RWPE1 (cell line): ENCODE results near the gene DUSP22.
"Not testable (repeated sequence)": the region's sequence is repeated elsewhere in the genome, so short reads cannot be mapped to it uniquely, and the experiment has no call there.

Experiments used
- CTCF ChIA-PET: fragments of 350-600 bp; sonication (Branson Sonifier 250); formaldehyde crosslinking; extraction: SDS; loops from one replicate; lab custom pipeline; 2021; lab: Yijun Ruan, JAX
- POLR2A ChIA-PET: fragments of 400-600 bp; formaldehyde crosslinking; extraction: SDS; loops from one replicate; lab custom pipeline; 2020; ENCODE audit warnings: antibody characterized with exemption; ENCODE audit not compliant: low non-redundant PET; lab: Yijun Ruan, JAX
- DNase-seq: peaks from one replicate; pipeline ENCODE4 v3.0.0; 2012; ENCODE audit warnings: low spot score
- H3K27ac ChIP-seq: fragments of 450-650 bp; 2 replicates; pipeline ENCODE4 v1.5.1; 2017
- TF ChIP-seq, protein P1 (sequence below): fragments of 450-650 bp; conservative IDR thresholded peaks from 2 replicates; pipeline ENCODE4 v1.5.1; 2017; ENCODE audit warnings: low read depth, mild to moderate bottlenecking

DUSP22 gene

DNA sequence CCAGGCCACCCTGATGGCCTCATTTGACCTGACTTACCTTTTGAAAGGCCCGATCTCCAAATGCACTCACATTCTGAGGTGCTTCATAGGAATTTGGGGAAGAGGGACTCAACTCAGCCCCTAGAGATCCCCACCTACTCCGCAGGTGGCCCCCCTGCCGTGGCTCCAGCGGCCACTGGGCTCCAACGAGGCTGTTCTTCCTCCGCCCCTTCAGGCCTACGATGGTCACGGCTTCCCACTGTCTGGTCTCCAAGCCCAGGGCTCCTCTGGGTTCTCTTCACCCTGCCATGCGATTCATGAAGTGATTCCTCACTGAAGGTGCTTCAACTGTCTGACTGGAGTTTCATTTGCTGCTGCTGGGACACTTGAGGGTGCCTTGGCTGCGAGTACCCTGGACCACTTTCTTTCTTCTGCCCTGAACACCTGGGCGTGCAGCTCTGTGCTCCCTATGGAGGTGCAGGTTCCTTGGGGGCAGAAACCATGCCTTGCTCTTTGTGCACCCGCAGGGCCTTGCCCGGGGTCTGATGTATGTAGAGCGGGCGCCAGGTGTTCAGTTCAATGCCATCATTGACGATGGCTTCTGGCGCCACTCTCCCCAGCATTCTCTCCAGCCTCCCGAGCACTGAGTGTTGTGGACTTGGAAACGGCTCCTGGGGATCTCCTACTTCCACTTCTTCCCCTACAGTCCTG, 10.0 kb upstream of the DUSP22 start:
- ChIA-PET CTCF (no interaction called here), POLR2A (no interaction called here)
- TF ChIP-seq, protein P1, sequence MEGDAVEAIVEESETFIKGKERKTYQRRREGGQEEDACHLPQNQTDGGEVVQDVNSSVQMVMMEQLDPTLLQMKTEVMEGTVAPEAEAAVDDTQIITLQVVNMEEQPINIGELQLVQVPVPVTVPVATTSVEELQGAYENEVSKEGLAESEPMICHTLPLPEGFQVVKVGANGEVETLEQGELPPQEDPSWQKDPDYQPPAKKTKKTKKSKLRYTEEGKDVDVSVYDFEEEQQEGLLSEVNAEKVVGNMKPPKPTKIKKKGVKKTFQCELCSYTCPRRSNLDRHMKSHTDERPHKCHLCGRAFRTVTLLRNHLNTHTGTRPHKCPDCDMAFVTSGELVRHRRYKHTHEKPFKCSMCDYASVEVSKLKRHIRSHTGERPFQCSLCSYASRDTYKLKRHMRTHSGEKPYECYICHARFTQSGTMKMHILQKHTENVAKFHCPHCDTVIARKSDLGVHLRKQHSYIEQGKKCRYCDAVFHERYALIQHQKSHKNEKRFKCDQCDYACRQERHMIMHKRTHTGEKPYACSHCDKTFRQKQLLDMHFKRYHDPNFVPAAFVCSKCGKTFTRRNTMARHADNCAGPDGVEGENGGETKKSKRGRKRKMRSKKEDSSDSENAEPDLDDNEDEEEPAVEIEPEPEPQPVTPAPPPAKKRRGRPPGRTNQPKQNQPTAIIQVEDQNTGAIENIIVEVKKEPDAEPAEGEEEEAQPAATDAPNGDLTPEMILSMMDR = no peak

DNA sequence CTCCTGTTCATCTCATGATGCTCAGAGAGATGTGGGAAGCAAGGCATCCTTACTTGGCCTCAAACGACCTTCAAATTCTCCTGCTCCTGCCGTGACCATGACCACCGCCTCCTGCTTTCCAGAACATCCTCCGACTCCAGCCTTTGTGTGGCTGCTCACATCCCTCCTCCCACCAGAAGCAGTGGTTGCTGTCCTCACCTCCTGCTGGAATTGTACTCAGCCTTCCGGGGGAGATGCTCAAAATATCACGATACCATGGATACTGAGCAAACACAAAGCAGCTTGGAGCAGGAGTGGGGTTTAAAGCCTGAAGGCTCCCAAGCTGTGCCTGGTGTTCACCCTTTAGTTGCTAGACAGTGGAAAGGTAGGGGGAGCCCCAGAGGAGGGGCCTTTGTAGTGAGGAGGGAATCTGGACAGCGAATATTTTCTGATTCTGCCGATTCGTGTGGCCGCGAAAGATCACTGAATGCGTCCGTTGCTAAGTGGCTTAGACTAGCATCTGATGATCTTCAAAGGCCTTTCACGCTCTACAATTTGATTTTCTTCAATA, 9.3 kb upstream of the DUSP22 start:
- no peak for DNase-seq
- CTCF ChIA-PET = interaction anchor here (0.7 kb wide), 1 partner anchor 1119 kb away, joined by 3 read pairs; no protein-coding TSS in a partner anchor
- H3K27ac ChIP-seq = no peak overlapping the region
- TF ChIP-seq, protein P1 = no peak
- POLR2A ChIA-PET = no interaction called here

More for the DNA sequence above, 10.0 kb upstream of the DUSP22 start:
- no peak for DNase-seq
- H3K27ac ChIP-seq = no peak overlapping the region

DNA sequence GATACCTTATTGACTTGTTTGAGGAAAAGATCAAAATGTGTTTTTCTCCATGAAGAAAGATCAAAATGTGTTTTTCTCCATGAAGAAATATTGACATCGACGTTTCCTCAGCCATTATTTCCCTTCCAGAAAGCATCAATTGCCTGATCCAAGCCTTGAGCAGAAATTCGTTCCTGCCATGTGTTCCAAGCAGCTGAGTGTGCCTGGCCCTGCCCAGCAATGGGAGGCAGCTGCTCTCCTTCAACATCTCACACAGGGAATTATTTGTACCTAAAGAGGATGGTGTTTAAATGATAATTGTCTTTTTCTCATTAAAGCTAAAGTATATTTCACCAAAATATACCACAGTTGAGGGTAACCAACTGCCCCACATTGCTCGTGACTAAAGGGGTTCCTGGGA, 7.8 kb upstream of the DUSP22 start:
- CTCF ChIA-PET = interaction anchor here (0.6 kb wide), 1 partner anchor 9 kb away, joined by 3 read pairs; no protein-coding TSS in a partner anchor
- no peak overlapping the region for H3K27ac ChIP-seq
- no peak for DNase-seq
- POLR2A ChIA-PET = no interaction called here
- TF ChIP-seq, protein P1 = no peak

DNA sequence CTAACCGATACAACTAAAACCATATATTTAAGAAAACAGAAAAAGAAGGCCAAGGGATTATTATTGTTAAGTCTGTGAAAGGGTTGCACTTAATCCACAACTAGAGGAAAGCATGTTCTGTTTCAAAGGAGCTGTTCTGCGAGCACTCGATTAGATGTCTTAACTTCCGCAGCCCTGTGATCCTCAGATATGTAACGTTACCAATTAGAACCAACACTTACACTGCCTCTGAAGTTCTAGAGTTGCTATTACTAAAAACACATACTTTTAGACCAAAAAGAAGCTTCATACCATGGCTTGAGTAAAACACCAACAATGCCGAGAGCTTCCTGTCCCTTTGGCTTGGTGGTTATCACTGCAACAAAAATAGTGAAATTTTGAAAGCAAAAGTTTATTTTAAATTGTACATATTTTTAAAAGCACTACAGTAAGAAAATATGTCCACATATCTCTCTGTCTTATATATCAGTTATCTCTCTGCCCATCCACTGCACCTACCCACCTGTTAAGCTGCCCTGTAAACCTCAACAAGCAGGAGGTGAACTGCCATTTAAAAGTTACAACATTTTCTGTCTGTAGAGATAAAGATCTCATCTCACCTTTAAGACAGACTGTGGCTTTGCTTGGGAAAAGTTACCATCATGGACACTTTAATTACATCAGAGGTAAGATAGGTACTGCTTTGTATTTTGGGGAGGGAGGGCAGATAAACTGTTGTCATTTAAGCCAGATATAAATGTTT, 7.1 kb upstream of the DUSP22 start:
- CTCF ChIA-PET = interaction anchor here (0.6 to 0.7 kb wide), 2 partner anchors 8 to 63 kb away, joined by 3 read pairs; no protein-coding TSS in a partner anchor
- TF ChIP-seq, protein P1 = no peak
- H3K27ac ChIP-seq = no peak overlapping the region
- DNase-seq = no peak
- POLR2A ChIA-PET = no interaction called here

DNA sequence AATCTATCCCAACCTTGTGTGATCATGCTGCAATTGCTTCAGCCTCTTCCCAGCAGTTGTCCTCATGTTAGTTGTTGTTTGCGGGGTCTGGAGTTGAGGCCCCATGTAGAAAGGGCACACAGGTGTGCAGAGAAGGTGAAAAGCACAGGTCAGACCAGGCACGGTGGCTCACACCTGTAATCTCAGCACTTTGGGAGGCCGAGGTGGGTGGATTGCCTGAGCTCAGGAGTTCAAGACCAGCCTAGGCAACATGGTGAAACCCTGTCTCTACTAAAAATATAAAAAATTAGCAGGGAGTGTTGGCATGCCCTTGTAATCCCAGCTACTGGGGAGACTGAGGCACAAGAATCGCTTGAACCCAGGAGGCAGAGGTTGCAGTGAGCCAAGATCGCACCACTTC, 6.4 kb upstream of the DUSP22 start:
- POLR2A ChIA-PET, DNase-seq, H3K27ac ChIP-seq: not testable (repeated sequence)
- CTCF ChIA-PET = interaction anchor here (0.7 kb wide), 1 partner anchor 63 kb away, joined by 3 read pairs; no protein-coding TSS in a partner anchor

DNA sequence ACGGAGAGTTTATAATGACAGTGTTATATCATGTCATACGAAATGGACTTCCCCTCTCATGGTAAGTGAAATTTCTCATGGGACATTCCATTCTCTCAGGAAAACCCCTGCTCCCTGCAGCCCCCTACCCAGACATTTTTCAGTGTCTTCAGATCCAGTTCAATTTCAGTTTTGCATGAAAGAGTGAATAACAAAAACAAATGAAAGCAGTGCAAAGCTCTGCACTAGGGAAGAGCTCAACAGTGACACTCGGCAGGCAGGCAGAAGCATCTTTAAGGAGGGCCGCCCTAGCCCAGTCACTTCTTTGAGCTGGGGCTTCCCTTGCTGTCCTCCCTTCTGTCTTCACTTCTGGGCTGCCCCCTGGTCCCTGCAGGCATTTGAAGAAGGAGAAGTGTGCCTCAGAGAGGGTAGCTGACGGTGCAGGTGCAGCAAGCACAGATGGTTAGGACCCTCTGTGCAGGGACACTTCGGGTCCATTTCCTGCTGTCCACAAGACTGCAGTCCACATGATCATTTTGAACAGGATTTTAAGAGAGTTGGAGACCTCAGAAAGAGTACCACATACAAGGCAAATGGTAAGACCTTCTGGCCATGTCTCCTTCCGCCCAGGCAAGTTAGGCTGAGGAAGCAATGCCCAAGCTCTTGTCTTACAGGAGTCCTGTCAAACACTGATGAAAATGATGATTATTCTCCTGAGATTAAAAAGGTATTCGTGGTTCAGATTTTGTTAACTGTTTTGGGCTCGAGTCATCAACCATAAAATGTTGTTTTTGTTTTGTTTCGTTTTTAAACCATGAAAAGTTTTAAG, 5.4 kb upstream of the DUSP22 start:
- no peak overlapping the region for H3K27ac ChIP-seq
- ChIA-PET CTCF (no interaction called here), POLR2A (no interaction called here)
- DNase-seq = no peak
- TF ChIP-seq, protein P1 = no peak
